Muscle layer of colon (tissue), 2 donors: ENCODE results near the gene DCP2.

Source experiments
- H3K27ac ChIP-seq: one replicate; pipeline ENCODE4 v1.7.0; 2013; ENCODE audit warnings: low read depth, mild to moderate bottlenecking, low read length, moderate library complexity
- H3K27me3 ChIP-seq, 2 donors: one replicate each; pipeline ENCODE4 v1.7.0; 2013; ENCODE audit warnings: low read length in 2 of 2, mild to moderate bottlenecking in 2 of 2; ENCODE audit not compliant: insufficient read depth in 2 of 2, control insufficient read depth in 1 of 2
- H3K36me3 ChIP-seq: one replicate; pipeline ENCODE4 v1.7.0; 2013; ENCODE audit warnings: mild to moderate bottlenecking, low read length; ENCODE audit not compliant: insufficient read depth
- H3K4me1 ChIP-seq: one replicate; pipeline ENCODE4 v1.7.0; 2013; ENCODE audit warnings: mild to moderate bottlenecking, low read length; ENCODE audit not compliant: insufficient read depth
- H3K4me3 ChIP-seq, 2 donors: one replicate each; pipeline ENCODE4 v1.7.0; 2013; ENCODE audit warnings: low read length in 2 of 2, low read depth in 1 of 2, mild to moderate bottlenecking in 1 of 2, moderate library complexity in 1 of 2
- H3K9ac ChIP-seq: one replicate; pipeline ENCODE4 v1.7.0; 2013; ENCODE audit warnings: low read length
- H3K9me3 ChIP-seq: one replicate; pipeline ENCODE4 v1.7.0; 2013; ENCODE audit warnings: mild to moderate bottlenecking, low read length
- donor health status: abdominal sarcoma.
- donor health status: Adenocarcinoma of cecum.

Gene DCP2

GRCh38 chr5:112976432-112977309, at the start of gene DCP2:
Gene DCP2 (plus strand): TSS chr5:112976798. CDS start chr5:112976934, 136 bp downstream.
- Histone ChIP-seq H3K36me3 (peaks cover 1% of the 10 kb centered on the region), H3K4me3 (peak within 1 kb of the TSS; percentile 90 to 96), H3K27me3 (no peaks in the 10 kb centered on the region), H3K9ac (peak within 1 kb of the TSS; percentile 78), H3K4me1 (peaks cover 25% of the 10 kb centered on the region), H3K27ac (peak within 1 kb of the TSS; percentile 96), H3K9me3 (no peaks in the 10 kb centered on the region)

DNA sequence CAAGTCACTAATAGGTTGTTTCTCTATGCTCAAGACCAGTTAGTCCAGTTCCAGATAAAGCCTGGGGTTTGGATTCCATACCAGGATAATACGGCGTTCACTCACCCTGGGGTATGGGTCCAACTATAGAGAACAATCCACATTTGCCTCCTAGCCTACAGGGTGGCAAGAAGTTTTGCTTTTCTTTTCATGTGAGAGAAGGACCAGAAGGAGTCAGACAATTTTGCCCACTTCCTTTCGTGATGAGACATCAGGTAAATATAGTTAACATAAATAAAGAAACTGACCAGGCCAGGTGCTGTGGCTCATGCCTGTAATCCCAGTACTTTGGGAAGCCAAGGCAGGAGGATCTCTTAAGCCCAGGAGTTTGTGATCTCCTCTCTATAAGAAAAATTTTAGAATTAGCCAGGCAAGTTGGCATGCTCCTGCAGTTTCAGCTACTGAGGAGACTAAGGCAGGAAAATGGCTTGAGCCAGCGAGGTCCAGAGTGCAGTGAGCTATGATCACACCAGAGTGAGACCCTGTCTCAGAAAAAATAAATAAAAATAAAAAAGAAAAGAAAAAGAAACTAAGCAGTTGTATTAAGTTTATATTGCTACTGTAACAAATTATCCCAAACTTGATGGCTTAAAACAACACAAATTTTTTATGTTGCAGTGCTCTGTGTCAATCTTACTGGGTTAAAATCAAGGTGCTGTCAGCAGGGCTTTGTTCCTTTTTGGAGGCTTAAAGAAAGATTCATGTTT, 47.1 kb upstream of the DCP2 start:
- Histone ChIP-seq H3K27me3 (no peaks in the 10 kb centered on the region), H3K36me3 (no peaks in the 10 kb centered on the region), H3K9me3 (no peaks in the 10 kb centered on the region), H3K9ac (no peak overlapping the region), H3K4me1 (no peaks in the 10 kb centered on the region), H3K27ac (no peak overlapping the region), H3K4me3 (no peak overlapping the region)

DNA sequence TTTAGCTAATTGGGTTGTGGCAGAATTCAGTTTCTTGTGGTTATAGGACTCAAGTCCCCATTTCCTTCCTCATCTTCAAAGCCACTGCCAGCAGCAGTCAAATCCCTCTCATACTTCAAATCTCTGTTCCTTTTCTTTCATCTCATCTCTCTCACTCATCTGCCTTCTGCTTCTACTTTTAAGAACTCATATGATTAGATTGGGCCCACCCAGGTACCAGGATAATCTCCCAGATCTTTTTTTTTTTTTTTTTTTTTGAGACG, 46.6 kb upstream of the DCP2 start:
- Histone ChIP-seq H3K27ac (no peak overlapping the region), H3K36me3 (no peaks in the 10 kb centered on the region)

DNA sequence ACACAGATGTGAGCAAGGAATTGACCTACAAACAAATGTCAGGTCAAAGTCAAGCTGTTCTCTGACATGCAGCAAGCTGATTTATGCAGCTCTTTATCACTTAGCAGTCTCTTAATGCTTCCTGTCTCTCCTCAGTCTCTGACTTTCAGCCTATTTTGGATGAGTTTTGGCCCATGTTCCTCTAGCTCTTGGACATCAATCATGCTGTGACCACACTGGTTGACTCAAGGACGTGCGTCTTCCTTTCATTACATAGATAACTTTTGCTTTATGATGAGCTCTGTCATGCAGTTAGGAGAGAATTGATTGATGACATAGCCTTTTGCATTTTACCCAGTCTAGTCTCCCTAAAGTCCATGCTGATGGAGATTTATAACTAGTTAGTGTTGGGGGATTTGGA, 45.1 kb upstream of the DCP2 start:
- Histone ChIP-seq H3K9me3 (no peaks in the 10 kb centered on the region), H3K9ac (no peak overlapping the region), H3K27me3 (no peaks in the 10 kb centered on the region), H3K36me3 (no peaks in the 10 kb centered on the region), H3K27ac (no peak overlapping the region), H3K4me3 (no peak overlapping the region), H3K4me1 (no peaks in the 10 kb centered on the region)

More for the DNA sequence above, 46.6 kb upstream of the DCP2 start:
- Histone ChIP-seq H3K9ac (no peak overlapping the region), H3K4me3 (no peak overlapping the region), H3K27me3 (no peaks in the 10 kb centered on the region), H3K4me1 (no peaks in the 10 kb centered on the region), H3K9me3 (no peaks in the 10 kb centered on the region)

- Histone ChIP-seq H3K9ac (no peak overlapping the region), H3K27ac (no peak overlapping the region), H3K36me3 (no peaks in the 10 kb centered on the region), H3K4me1 (no peaks in the 10 kb centered on the region), H3K27me3 (no peaks in the 10 kb centered on the region), H3K9me3 (no peaks in the 10 kb centered on the region), H3K4me3 (no peak overlapping the region)
Observed at GRCh38 chr5:112933105-112933504, 43.5 kb upstream of the DCP2 start.

DNA sequence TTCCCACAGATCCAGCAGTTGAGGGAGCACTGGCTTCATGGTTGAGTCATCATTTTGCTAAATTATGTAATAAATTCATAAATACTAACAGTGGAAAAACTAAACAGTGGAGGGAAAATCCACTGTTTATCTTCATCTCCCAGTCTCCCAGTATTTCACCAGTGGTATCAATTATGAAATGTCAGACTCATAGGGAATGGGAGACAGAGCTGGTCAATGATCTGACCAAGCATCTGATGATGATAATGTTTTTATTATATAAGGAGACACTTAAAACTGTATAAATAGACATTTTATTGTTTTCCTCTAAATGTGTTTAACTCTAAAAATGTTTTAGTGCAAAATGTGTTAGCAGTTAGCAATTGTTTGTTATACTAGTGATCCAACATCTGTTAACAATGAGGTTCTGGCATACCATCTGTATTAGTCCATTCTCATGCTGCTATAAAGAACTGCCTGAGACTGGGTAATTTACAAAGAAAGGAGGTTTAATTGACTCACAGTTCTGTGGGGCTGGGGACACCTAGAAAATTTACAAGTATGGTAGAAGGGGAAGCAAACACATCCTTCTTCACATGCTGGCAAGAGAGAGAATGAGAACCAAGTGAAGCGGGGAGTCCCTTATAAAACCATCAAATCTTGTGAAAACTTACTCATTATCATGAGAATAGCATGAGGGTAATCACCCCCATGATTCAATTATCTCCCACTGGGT, 42.8 kb upstream of the DCP2 start:
- Histone ChIP-seq H3K4me3 (no peak overlapping the region), H3K27ac (no peak overlapping the region), H3K27me3 (no peaks in the 10 kb centered on the region), H3K9ac (no peak overlapping the region), H3K9me3 (no peaks in the 10 kb centered on the region), H3K36me3 (no peaks in the 10 kb centered on the region), H3K4me1 (no peaks in the 10 kb centered on the region)

DNA sequence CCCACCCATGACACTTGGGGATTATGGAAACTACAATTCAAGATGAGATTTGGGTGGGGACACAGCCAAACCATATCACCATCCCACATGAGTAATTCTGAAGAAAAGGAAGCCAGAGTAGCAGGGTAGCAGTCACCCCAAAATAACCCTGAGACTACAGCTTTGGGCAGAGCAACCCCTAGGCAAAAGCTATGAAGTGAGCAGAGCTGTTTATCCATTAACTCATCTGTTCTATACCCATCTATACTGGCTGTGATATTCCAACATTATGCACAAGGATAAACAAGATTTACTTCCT, 42.3 kb upstream of the DCP2 start:
- no peaks in the 10 kb centered on the region for H3K4me1 ChIP-seq
- no peak overlapping the region for H3K9ac ChIP-seq
- H3K27ac ChIP-seq = no peak overlapping the region
- H3K4me3 ChIP-seq = no peak overlapping the region
- no peaks in the 10 kb centered on the region for H3K27me3 ChIP-seq
- H3K9me3 ChIP-seq = no peaks in the 10 kb centered on the region
- no peaks in the 10 kb centered on the region for H3K36me3 ChIP-seq

- H3K4me1 ChIP-seq = no peaks in the 10 kb centered on the region
Observed at GRCh38 chr5:112935675-112936074, 40.9 kb upstream of the DCP2 start.

GRCh38 chr5:112938286-112938685, 38.3 kb upstream of the DCP2 start:
- Histone ChIP-seq H3K4me1 (no peaks in the 10 kb centered on the region), H3K27ac (no peak overlapping the region), H3K9ac (no peak overlapping the region), H3K9me3 (no peaks in the 10 kb centered on the region), H3K36me3 (no peaks in the 10 kb centered on the region), H3K27me3 (no peaks in the 10 kb centered on the region), H3K4me3 (no peak overlapping the region)

More at GRCh38 chr5:112935675-112936074, 40.9 kb upstream of the DCP2 start:
- no peak overlapping the region for H3K4me3 ChIP-seq
- no peaks in the 10 kb centered on the region for H3K36me3 ChIP-seq
- H3K9me3 ChIP-seq = no peaks in the 10 kb centered on the region
- no peak overlapping the region for H3K27ac ChIP-seq
- H3K27me3 ChIP-seq = no peaks in the 10 kb centered on the region
- H3K9ac ChIP-seq = no peak overlapping the region

DNA sequence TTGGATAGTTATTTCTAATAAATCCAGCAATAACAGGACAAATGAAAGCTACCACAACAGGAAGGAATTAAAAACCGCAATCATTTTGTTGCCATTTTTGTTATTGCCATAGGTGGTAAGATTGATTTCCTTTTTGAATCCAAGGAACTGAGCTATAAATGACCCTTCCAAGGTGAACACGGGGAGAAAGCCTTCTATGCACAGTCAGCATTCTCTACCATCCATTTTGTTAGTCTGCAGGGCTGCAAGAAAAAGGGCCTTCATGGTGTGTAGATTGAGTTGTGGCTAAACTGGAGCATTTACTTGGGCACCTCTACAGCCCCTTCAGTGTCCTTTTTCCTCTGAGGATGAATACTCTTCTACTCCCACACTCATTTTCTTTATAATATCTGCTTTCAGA, 35.9 kb upstream of the DCP2 start:
- Histone ChIP-seq H3K27me3 (no peaks in the 10 kb centered on the region), H3K4me3 (no peak overlapping the region), H3K36me3 (no peaks in the 10 kb centered on the region), H3K27ac (no peak overlapping the region), H3K4me1 (no peaks in the 10 kb centered on the region), H3K9me3 (no peaks in the 10 kb centered on the region), H3K9ac (no peak overlapping the region)

DNA sequence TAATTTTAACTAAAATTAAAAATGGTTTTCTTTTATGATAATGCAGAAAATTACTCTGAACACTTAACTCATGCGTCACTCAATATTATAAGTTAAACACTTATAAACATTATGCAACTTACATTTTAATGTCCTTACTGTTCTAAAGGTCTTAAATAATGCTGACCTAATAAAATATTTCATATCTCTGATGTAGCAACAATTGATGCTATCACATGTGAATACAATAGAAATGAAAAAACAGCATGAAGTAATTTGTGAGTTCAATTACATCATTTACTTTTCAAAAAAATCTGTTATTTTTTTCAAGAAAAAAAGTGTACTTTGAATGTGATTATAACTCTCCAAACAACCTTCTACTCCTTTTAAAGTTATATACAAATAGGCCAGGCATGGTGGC, 28.1 kb upstream of the DCP2 start:
- no peaks in the 10 kb centered on the region for H3K27me3 ChIP-seq
- no peak overlapping the region for H3K9ac ChIP-seq
- H3K4me1 ChIP-seq = no peaks in the 10 kb centered on the region
- H3K4me3 ChIP-seq = no peak overlapping the region
- no peak overlapping the region for H3K27ac ChIP-seq
- no peaks in the 10 kb centered on the region for H3K9me3 ChIP-seq
- H3K36me3 ChIP-seq = no peaks in the 10 kb centered on the region
